H1 (cell line): ENCODE measurements around the gene NUP210. TPM values are rescaled to one million over a fixed set of nuclear protein-coding genes. Genes with fewer than 3 reads are reported as not detected.

Experiments used
- CBX5 ChIP-seq: fragments of 300-800, 300-1000 bp; sonication (generic); IDR thresholded peaks from 2 replicates; pipeline ENCODE4 v1.7.1; 2016; ENCODE audit warnings: antibody characterized with exemption, low read length, low read depth
- CHD2 ChIP-seq: IDR thresholded peaks from 2 replicates; pipeline ENCODE4 v1.6.1; 2012; ENCODE audit warnings: low read length, improper control_type of control experiment
- KDM4A ChIP-seq: IDR thresholded peaks from one replicate; pipeline ENCODE4 v1.7.1; 2012; ENCODE audit warnings: low read depth, mild to moderate bottlenecking, moderate library complexity, low read length, inconsistent platforms; ENCODE audit not compliant: severe bottlenecking
- MAFK ChIP-seq: IDR thresholded peaks from 2 replicates; pipeline ENCODE4 v1.6.1; 2012; ENCODE audit warnings: low read depth, mild to moderate bottlenecking, improper control_type of control experiment, low read length
- RBBP5 ChIP-seq: IDR thresholded peaks from 2 replicates; pipeline ENCODE4 v1.7.1; 2012; ENCODE audit warnings: low read depth, mild to moderate bottlenecking, inconsistent platforms, low read length, moderate library complexity, borderline replicate concordance
- polyA plus RNA-seq, 7 experiments: library from polyadenylated mRNA; depleted of rRNA in 3 of 7; stranded (reverse) in 5 of 7; unstranded in 2 of 7; fragments of >200 nt in 5 of 7; fragments of 200-250 nt in 2 of 7; gene quantifications; 1 replicate in 5 of 7; 2 replicates in 1 of 7; 4 replicates in 1 of 7; pipeline versions ENCODE4 v1.2.1 to v1.2.3, GENCODE V29; 2011 to 2013; ENCODE audit warnings: missing spikeins in 2 of 7, mixed read lengths in 2 of 7
- total RNA-seq: library from RNA; stranded (reverse); fragmentation: NEBNext Ultra II Directional; extraction: Animal tissue kit (Norgen Biotek cat#: 25700); gene quantifications from 2 replicates; pipeline ENCODE4 v1.2.1, GENCODE V29; 2021
- TF ChIP-seq, protein P1 (sequence below): fragments of 300-600 bp; sonication (generic); IDR thresholded peaks from 2 replicates; pipeline ENCODE4 v1.7.1; 2012; ENCODE audit warnings: low read length, moderate library complexity, mild to moderate bottlenecking, inconsistent platforms; ENCODE audit not compliant: insufficient replicate concordance
- TF ChIP-seq, protein P2 (sequence below): IDR thresholded peaks from 2 replicates; pipeline ENCODE4 v1.6.1; 2011; ENCODE audit warnings: low read depth, mild to moderate bottlenecking, low read length; ENCODE audit not compliant: insufficient read depth

Gene NUP210
- total and polyA plus RNA-seq, 2 of the 8 experiments (the other 6 are each of a cell fraction or from before 2014, with no cell fraction given), result 51.0 to 53.7 TPM

- TF ChIP-seq, protein P1, sequence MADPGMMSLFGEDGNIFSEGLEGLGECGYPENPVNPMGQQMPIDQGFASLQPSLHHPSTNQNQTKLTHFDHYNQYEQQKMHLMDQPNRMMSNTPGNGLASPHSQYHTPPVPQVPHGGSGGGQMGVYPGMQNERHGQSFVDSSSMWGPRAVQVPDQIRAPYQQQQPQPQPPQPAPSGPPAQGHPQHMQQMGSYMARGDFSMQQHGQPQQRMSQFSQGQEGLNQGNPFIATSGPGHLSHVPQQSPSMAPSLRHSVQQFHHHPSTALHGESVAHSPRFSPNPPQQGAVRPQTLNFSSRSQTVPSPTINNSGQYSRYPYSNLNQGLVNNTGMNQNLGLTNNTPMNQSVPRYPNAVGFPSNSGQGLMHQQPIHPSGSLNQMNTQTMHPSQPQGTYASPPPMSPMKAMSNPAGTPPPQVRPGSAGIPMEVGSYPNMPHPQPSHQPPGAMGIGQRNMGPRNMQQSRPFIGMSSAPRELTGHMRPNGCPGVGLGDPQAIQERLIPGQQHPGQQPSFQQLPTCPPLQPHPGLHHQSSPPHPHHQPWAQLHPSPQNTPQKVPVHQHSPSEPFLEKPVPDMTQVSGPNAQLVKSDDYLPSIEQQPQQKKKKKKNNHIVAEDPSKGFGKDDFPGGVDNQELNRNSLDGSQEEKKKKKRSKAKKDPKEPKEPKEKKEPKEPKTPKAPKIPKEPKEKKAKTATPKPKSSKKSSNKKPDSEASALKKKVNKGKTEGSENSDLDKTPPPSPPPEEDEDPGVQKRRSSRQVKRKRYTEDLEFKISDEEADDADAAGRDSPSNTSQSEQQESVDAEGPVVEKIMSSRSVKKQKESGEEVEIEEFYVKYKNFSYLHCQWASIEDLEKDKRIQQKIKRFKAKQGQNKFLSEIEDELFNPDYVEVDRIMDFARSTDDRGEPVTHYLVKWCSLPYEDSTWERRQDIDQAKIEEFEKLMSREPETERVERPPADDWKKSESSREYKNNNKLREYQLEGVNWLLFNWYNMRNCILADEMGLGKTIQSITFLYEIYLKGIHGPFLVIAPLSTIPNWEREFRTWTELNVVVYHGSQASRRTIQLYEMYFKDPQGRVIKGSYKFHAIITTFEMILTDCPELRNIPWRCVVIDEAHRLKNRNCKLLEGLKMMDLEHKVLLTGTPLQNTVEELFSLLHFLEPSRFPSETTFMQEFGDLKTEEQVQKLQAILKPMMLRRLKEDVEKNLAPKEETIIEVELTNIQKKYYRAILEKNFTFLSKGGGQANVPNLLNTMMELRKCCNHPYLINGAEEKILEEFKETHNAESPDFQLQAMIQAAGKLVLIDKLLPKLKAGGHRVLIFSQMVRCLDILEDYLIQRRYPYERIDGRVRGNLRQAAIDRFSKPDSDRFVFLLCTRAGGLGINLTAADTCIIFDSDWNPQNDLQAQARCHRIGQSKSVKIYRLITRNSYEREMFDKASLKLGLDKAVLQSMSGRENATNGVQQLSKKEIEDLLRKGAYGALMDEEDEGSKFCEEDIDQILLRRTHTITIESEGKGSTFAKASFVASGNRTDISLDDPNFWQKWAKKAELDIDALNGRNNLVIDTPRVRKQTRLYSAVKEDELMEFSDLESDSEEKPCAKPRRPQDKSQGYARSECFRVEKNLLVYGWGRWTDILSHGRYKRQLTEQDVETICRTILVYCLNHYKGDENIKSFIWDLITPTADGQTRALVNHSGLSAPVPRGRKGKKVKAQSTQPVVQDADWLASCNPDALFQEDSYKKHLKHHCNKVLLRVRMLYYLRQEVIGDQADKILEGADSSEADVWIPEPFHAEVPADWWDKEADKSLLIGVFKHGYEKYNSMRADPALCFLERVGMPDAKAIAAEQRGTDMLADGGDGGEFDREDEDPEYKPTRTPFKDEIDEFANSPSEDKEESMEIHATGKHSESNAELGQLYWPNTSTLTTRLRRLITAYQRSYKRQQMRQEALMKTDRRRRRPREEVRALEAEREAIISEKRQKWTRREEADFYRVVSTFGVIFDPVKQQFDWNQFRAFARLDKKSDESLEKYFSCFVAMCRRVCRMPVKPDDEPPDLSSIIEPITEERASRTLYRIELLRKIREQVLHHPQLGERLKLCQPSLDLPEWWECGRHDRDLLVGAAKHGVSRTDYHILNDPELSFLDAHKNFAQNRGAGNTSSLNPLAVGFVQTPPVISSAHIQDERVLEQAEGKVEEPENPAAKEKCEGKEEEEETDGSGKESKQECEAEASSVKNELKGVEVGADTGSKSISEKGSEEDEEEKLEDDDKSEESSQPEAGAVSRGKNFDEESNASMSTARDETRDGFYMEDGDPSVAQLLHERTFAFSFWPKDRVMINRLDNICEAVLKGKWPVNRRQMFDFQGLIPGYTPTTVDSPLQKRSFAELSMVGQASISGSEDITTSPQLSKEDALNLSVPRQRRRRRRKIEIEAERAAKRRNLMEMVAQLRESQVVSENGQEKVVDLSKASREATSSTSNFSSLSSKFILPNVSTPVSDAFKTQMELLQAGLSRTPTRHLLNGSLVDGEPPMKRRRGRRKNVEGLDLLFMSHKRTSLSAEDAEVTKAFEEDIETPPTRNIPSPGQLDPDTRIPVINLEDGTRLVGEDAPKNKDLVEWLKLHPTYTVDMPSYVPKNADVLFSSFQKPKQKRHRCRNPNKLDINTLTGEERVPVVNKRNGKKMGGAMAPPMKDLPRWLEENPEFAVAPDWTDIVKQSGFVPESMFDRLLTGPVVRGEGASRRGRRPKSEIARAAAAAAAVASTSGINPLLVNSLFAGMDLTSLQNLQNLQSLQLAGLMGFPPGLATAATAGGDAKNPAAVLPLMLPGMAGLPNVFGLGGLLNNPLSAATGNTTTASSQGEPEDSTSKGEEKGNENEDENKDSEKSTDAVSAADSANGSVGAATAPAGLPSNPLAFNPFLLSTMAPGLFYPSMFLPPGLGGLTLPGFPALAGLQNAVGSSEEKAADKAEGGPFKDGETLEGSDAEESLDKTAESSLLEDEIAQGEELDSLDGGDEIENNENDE, result no peak
- TF ChIP-seq, protein P2, sequence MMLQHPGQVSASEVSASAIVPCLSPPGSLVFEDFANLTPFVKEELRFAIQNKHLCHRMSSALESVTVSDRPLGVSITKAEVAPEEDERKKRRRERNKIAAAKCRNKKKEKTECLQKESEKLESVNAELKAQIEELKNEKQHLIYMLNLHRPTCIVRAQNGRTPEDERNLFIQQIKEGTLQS, result no peak
- TF ChIP-seq KDM4A (no peak), MAFK (no peak), CBX5 (no peak), CHD2 (no peak), RBBP5 (no peak)
Measured at GRCh38 chr3:13286873-13287272, 133.2 kb downstream of the NUP210 start (continued).
